HEK293 (cell line): ENCODE measurements around the gene EXOC7.

Source experiments
- ZNF530 ChIP-seq: fragments of 450-650 bp; formaldehyde crosslinking; IDR thresholded peaks from 2 replicates; pipeline ENCODE4 v1.5.1; 2016; ENCODE audit warnings: low read depth, missing biosample characterization, missing genetic modification characterization
- TF ChIP-seq, protein P1 (sequence below): fragments of 450-650 bp; formaldehyde crosslinking; IDR thresholded peaks from 2 replicates; pipeline ENCODE4 v1.5.1; 2016; ENCODE audit warnings: missing biosample characterization, missing genetic modification characterization

- no peak for TF ChIP-seq ZNF530 (tag by site-specific recombination)
- TF ChIP-seq, protein P1, sequence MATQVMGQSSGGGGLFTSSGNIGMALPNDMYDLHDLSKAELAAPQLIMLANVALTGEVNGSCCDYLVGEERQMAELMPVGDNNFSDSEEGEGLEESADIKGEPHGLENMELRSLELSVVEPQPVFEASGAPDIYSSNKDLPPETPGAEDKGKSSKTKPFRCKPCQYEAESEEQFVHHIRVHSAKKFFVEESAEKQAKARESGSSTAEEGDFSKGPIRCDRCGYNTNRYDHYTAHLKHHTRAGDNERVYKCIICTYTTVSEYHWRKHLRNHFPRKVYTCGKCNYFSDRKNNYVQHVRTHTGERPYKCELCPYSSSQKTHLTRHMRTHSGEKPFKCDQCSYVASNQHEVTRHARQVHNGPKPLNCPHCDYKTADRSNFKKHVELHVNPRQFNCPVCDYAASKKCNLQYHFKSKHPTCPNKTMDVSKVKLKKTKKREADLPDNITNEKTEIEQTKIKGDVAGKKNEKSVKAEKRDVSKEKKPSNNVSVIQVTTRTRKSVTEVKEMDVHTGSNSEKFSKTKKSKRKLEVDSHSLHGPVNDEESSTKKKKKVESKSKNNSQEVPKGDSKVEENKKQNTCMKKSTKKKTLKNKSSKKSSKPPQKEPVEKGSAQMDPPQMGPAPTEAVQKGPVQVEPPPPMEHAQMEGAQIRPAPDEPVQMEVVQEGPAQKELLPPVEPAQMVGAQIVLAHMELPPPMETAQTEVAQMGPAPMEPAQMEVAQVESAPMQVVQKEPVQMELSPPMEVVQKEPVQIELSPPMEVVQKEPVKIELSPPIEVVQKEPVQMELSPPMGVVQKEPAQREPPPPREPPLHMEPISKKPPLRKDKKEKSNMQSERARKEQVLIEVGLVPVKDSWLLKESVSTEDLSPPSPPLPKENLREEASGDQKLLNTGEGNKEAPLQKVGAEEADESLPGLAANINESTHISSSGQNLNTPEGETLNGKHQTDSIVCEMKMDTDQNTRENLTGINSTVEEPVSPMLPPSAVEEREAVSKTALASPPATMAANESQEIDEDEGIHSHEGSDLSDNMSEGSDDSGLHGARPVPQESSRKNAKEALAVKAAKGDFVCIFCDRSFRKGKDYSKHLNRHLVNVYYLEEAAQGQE (tag by site-specific recombination): no peak
Observed at GRCh38 chr17:76033139-76033538, 70.4 kb downstream of the EXOC7 start.
